Right hindlimb (tissue), 1 donor: ENCODE measurements around the gene ADGRB2.

Experiments used
- DNase-seq: peaks from one replicate; pipeline ENCODE4 v3.0.0-alpha.2; 2018

The ADGRB2 gene, protein sequence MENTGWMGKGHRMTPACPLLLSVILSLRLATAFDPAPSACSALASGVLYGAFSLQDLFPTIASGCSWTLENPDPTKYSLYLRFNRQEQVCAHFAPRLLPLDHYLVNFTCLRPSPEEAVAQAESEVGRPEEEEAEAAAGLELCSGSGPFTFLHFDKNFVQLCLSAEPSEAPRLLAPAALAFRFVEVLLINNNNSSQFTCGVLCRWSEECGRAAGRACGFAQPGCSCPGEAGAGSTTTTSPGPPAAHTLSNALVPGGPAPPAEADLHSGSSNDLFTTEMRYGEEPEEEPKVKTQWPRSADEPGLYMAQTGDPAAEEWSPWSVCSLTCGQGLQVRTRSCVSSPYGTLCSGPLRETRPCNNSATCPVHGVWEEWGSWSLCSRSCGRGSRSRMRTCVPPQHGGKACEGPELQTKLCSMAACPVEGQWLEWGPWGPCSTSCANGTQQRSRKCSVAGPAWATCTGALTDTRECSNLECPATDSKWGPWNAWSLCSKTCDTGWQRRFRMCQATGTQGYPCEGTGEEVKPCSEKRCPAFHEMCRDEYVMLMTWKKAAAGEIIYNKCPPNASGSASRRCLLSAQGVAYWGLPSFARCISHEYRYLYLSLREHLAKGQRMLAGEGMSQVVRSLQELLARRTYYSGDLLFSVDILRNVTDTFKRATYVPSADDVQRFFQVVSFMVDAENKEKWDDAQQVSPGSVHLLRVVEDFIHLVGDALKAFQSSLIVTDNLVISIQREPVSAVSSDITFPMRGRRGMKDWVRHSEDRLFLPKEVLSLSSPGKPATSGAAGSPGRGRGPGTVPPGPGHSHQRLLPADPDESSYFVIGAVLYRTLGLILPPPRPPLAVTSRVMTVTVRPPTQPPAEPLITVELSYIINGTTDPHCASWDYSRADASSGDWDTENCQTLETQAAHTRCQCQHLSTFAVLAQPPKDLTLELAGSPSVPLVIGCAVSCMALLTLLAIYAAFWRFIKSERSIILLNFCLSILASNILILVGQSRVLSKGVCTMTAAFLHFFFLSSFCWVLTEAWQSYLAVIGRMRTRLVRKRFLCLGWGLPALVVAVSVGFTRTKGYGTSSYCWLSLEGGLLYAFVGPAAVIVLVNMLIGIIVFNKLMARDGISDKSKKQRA (N-terminal part only)

DNA sequence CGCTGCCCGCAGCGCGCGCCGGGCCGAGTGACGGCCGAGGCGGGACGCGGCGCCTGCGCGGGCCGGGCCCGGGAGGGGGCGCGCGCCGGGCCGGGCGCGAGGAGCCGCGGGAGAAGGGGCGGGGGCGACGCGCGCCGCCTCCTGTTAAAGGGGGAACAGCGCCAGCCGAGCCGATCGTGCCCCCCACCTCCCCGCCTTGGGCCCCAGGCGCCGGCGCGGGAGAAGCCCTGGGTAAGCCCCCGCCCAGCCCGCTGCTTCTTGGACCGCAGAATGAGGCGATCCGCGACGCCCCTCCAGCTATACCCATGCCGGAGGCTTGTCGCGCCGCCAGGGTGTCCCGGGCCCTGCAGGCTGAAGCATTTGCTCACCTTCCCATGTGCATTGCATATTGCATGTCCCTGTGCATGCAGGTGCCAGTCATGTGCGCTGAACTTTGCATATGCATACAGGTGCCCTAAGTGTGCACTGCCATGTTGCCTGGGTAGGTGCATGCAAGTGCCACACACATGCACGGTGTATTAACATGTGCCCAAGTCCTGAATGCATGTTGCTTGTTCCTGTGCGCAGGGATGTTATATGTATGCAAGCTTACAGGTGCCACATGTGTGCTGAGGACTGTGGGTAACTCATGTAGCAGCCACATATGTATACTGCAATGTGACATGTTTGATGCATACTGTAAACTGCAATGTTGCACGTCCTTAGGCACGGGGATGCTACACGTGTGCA lies at the start of gene ADGRB2:
TSS of gene ADGRB2 (minus strand) at position 29 of the 729 bp plus-strand sequence. CDS start 7,119 bp downstream, outside the sequence.
- DNase-seq = peak; percentile 67

DNA sequence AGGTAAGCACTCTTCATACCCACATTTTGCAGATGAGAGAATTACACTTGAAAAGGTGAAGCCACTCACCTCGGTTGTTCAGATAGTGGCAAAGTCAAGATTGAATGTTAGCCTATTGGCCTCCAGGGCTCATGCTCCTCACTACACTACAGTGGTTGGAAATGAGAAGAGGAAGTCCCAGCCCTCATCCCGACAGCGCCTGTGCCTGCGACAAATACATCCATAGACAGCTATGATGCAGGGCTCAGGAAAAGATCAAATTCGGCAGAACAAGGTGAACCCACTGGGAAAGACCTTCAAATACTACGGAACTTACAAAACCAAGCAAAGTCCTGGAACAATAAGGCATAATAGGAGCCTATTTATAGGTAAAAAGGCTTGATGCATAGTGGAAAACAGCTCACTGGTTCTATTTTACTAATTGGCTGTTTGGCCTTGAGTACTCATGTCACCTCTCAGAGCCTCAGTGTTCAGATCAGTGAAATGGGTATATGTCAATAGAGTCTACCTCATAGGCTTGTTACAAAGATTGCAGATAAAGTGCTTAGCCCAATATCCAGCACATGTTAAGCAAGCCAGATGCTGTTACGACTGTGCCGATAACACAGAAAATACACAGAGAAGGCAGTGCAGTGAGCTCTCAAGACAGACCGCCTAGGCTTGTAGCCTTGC lies 48.2 kb upstream of the ADGRB2 start:
- no peak for DNase-seq

DNA sequence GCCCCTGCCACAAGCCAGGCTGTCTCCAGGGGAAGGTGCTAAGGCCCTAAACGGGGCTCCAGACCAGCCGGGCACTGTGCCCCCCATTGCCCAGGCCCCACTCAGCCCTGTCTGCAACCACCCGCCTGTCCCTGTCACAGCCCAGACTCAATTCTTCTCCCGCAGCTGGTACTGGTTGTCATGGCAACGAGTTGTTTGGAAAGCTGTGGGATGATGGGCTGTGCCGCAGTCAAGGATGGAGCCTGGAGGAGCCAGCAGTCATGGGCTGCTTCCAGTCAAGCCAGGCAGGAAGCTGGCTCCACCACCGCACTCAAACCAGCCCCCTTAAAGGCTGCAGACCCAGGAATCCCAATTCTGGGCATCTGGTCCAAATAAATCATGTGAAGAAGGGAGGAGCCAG lies 47.5 kb upstream of the ADGRB2 start:
- peak; percentile 72 for DNase-seq

DNA sequence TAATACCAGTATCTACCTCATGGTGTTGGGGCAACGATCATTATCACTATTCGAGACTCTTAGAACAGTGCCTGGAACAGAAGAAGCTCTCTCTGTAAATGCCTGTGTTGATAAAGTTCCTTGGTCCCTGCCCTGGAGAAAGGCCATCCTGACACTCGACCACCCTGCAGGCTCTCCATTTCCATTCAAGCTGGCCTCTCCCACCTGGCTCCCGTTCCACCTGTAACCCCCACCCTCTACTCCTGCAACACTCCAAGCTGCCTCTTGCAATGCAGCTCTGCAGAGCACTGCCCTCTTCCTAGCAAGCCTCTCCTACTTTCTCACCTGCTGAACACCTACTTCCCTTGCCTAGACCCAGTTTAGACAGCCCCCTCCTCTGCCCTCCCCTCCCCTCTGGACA lies 45.6 kb upstream of the ADGRB2 start:
- DNase-seq = no peak

DNA sequence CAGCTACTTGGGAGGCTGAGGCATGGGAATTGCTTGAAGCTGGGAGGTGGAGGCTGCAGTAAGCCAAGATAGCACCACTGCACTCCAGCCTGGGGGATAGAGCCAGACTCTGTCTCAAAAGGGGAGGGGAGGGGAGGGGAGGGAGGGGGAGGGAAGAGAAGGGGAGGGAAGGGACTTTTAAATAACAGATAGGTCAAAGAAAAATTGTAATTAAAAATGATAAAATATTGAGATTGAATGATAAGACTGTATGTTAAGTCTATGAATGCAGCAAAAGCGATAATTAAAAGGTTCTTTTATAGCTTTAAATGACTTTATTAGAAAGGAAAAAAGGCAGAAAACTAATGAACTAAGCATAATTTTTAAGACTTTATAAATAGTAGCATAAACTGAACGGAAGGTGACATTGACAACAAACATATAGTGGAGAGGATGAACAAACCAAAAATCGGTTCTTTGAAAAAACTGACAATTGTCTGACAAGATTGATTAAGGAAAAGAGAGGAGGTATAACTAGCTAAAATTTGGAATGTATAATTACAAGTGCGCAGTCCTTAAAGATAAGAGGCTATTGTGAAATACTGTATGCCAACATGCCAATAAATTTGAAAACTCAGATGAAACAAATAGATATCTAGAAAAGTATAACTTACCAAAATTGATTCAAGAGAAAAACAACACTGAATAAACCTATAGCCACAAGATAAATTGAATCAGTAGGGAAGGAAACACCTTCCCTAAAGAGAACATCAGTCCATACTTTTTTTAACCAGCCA lies 43.3 kb upstream of the ADGRB2 start:
- no peak for DNase-seq

DNA sequence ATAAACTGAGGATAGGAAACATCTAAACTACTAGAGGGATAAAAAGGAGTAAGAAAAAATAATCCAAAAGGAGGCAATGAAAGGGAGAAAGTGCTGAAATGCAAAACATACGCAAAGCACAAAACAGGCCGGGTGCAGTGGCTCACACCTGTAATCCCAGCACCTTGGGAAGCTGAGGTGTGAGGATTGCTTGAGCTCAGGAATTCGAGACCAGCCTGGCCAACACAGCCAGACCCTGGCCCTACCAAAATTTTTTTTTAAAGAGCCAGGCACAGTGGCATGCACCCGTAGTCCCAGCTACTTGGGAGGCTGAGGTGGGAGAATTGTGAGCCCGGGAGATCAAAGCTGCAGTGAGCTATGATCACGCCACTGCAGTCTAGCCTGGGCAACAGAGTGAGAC lies 41.2 kb upstream of the ADGRB2 start:
- no peak for DNase-seq

DNA sequence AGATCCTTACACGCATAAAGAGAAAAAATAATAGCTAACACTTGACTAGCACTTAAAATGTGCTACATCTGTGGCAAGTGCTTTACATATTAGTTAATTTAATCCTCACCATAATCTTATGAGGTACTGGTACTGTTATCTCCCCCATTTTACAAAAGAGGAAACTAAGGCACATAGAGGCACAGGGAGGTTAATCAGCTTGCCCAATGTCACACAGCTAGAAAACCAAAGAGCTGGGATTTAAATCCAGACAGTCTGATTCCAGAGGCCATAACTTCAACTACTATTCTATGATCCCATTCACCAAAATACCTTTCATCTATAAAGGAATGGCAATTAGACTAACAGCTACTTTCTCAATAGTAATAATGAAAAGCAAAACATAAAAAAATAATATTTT lies 40.0 kb upstream of the ADGRB2 start:
- no peak for DNase-seq

DNA sequence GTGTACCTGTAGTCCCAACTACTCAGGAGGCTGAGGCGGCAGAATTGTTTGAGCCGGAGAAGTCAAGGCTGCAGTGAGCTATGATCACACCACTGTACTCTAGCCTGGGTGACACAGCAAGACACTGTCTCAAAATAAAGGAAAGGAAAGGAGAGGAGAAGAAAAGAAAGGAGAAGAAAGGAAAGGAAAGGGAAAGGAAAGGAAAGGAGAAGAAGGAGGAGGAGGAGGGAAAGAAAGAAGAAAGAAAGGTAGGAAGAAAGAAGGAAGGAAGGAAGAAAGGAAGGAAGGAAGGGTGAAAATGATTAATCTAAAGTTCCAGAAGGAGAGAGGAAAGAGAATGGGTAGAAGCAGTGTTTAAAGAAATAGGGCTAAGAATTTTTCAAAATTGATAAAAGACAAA lies 39.5 kb upstream of the ADGRB2 start:
- no peak for DNase-seq

DNA sequence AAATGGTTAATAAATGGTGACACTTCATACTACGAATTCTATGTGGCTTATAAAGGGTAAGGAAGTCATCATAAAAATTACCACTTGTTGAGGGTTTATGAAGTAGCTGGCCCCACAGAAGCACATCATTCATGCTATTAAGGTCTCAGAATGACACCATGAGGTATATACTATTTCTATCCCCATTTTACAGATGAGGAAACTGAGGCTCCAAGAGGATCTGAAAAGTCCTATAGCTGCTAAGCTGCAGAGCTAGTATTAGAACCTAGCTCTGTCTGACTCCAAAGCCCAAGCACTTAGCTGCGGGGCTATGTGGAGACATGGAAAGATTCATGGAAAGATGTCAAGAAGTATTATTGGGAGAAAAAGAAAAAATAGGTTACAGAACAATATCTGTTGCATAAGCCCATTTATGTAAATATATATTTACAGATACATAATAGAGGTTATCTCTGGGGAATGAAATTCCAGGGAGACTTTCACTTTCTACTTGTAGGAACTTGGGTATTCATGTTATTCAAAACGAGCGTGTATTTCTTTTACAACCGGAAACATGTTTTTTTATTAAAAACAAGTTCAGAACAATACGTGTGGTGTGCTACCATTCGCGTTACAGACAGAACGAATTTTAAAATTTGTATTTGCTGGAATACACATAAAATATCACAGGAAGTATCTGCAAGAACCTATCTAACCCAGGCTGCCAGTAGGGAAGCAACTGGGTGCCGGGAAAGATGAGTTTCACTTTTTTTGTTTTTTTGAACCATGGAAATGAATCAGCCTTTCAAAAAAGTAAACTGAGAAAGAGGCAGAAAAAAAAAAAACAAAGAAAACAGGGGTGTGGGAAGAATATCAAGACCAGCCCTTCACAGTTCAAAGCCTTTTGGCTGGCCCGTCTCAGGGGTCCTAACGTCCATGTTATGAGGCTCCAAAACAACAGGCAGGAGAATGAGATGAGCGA lies 38.3 kb upstream of the ADGRB2 start:
- no peak for DNase-seq

DNA sequence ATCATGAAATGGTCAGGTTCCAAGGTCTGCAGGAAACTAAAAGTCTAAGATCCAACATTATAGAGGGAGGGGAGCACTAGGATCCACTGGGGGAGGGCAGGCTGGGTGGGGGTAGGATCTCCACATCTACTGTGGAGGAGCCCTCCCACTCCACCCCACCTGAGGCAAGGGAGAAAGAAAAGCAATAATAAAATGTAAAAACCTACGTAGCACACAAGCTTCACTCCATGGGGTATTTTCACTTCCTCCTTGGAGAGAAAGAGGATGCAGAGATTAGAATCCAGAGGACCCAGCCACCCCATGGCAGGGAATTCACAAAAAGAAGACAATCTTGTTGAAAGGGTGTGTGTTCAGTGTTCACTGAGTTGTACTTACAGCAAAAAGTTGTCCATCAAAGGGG lies 37.3 kb upstream of the ADGRB2 start:
- DNase-seq = no peak

DNA sequence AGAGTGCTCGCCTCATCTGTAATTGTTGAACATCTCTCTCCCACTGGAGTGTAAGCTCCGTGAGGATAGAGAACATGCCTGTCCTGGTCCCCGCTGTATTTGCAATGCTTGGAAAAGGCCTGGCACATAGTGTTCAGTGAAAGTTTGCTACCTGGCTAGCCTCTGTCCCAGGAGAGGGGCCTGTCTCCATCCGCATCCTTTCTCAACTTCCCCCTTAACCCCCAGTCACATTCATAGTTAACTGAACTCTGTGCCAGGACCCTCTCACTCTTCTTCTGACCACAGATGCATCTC lies 36.5 kb upstream of the ADGRB2 start:
- DNase-seq = no peak

DNA sequence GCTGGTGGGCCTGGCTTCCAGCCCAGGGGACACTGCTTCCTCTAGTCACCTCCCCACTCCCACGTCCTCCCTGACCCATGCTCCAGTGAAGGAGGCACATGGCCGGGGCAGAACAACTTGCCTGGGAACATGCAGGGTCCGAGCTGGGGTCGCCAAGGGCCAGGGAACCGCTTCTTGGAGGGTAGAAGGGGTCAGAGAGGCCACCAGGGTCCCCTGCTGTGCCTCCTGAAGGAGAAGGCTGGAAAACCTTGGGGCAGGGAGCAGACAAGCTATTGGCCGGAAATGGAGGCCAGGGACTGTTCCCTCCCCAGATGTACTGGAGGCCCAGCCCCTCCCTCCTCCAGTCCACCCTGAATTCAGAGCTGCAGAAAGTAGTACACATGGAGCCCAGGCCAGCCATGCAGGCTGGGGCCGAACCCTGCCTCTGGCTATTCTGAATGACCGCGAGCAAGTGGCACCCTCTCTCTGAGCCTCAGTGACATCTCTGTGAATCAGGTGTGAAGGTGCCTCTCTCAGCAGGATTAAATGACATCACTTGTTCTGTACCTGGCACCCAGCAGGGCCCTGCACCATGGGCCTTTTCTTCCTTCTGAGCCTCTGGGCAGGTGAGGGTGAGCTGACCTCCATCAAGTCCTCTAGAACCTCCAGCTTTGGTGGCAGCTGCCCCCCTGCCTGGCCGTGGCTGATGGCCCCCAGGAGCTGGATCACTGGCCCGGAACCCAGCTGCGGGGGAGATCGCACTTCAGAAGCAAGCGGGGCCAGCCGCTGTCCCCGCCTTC lies 35.9 kb upstream of the ADGRB2 start:
- DNase-seq = no peak

DNA sequence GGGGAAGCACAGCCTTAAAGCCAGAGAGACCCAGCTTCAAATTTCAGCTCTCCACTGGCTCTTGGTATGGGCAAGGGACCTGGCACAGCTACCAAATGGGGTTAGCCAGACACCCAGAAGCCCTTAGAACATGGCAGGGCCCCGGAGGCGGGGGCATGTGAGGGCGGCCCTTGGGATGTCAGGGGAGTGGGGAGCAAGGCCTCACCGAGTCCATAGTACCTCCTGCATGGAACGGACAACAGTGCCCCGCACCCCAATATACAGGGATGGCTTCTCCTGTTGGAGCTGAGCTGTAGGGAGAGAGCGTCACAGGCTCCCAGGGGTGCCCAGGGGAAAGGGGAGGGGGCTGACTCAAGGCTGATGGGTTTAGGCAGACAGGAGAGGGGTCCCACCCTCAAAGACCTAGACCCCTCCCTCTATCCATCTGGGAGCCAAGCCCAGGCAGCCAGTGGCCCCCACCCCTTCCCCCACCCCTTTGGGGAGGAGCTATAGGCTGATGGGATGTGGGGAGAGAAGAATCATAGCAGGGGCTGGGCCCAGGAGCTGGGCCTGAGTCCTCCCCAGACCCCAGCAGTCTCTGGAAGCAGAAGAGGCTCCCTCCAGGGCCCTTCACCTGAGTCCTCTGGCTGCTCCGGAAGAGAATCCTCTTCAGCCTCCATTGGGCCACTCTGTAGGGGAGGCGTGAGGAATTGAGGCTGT lies 35.2 kb upstream of the ADGRB2 start:
- DNase-seq = no peak

DNA sequence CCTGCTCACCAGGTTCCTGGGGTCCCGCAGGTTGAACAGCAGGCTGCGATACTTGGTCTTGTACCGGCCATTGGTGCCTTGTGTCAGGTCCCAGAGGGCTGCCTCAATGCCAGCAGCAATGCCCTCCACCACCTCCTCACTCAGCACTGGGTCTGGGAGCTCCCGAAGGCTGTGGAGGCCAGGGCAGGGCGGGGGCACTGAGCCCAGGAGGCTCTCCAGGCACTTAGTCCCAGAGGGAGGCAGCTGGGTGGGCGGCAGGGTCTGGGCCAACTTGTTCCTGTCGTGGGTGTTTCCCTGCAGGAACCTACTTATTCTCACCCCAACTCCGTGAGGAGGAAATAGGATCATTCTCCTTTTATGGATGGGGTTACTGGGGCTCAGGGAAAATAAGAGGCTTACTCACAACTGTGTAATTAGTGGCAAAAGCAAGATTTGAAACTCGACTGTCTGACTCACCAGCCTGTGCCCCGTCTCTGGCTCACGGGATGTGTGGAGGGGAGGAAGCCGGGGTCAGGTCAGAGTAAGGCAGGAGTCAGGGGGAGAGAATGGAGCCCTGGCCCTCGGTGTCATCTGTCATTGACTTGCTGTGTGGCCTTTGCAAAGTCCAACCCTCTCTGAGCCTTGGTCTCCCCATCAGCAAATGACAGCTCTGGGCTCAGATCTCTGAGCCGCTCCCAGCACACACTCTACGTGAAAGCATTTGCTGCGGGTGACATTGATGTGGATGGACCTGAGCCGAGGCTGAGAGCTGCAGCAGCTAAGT lies 34.5 kb upstream of the ADGRB2 start:
- DNase-seq = no peak

DNA sequence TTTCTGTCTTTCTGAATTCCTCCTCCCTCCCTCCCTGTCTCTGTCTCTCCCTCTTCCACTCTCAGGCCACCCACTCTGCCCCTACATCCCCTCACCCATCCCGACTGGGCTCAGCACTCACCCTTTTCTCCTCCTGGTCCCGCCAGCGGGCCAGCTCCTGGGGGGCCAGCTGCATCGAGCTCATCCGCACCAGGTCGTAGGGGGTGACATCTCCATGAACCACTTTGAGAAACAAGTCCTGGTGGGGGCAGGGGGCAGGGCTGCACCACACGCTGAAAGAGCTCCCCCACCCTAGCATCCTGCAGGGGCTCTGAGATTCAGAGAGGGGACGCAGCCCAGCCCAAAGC lies 33.9 kb upstream of the ADGRB2 start:
- no peak for DNase-seq

DNA sequence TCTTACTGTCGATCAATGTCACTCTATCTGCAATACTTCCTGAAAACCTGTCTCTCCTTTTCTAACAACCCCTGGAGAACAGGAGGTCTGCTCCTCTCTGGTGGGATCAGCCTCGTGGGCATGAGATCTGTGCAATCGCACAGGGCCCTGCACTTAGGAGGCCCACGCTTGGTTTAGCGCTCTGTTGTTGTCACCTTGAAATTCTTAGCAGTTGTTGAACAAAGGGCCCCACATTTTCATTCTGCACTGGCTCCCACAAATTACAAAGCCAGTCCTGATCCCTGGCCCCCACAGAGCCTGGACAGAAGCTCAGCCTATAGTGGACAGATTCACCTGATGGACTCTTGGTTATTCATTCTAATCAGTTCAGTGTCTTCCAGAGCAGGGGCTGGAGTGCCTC lies 33.1 kb upstream of the ADGRB2 start:
- DNase-seq = no peak

DNA sequence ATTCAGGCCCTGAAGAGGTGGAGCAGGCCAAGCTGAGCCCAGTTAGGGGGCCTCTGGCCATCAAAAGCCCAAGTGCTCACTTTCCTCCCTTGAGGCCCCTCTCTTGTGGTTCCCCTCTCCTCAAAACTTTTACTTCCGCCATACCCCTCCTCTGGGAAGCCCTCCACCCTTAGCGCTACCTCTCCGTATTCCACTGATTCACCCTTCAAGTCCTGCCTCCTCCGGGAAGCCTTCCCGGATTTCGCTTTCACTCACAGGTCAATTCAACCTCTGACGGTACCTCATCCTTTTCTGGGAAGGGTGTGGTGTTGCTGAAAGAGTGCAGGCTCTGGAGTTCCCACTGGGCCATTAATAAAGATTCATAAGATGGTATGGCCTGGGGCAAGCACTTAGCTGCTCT lies 32.6 kb upstream of the ADGRB2 start:
- DNase-seq = no peak
